Neural cell (in vitro differentiated cells): ENCODE data around the gene JADE2. TPM values are rescaled to one million over a fixed set of nuclear protein-coding genes. Genes with fewer than 3 reads are reported as not detected.

Experiments
- H2AFZ ChIP-seq: fragments of 200-600, 300-800 bp; sonication (generic), shearing (Covaris generic); 2 replicates; pipeline ENCODE4 v1.6.0; 2014; ENCODE audit warnings: low read depth, mild to moderate bottlenecking, antibody characterized with exemption, low read length, moderate library complexity
- H3F3A ChIP-seq: fragments of 200-600 bp; shearing (Covaris generic); 2 replicates; pipeline ENCODE4 v1.6.1; 2016; ENCODE audit warnings: mild to moderate bottlenecking, moderate library complexity, mixed read lengths, antibody characterized with exemption, low read length; ENCODE audit not compliant: insufficient read depth, poor library complexity, severe bottlenecking
- H3K27ac ChIP-seq: fragments of 200-600, 300-800 bp; sonication (generic), shearing (Covaris generic); 2 replicates; pipeline ENCODE4 v1.5.1; 2014; ENCODE audit warnings: mild to moderate bottlenecking, low read length, moderate library complexity
- H3K27me3 ChIP-seq: fragments of 300-800, 200-600 bp; sonication (generic), shearing (Covaris generic); 2 replicates; pipeline ENCODE4 v1.6.0; 2014; ENCODE audit warnings: mild to moderate bottlenecking, low read depth, low read length, moderate library complexity; ENCODE audit not compliant: insufficient read depth
- H3K36me3 ChIP-seq: fragments of 300-800, 200-600 bp; sonication (generic), shearing (Covaris generic); 2 replicates; pipeline ENCODE4 v1.5.1; 2014; ENCODE audit warnings: mild to moderate bottlenecking, antibody characterized with exemption, low read length, moderate library complexity; ENCODE audit not compliant: insufficient read depth
- H3K4me2 ChIP-seq: fragments of 300-800, 200-600 bp; sonication (generic), shearing (Covaris generic); 2 replicates; pipeline ENCODE4 v1.6.0; 2014; ENCODE audit warnings: mild to moderate bottlenecking, low read length
- H3K4me3 ChIP-seq: fragments of 300-800, 200-600 bp; sonication (generic), shearing (Covaris generic); 2 replicates; pipeline ENCODE4 v1.5.1; 2014; ENCODE audit warnings: mild to moderate bottlenecking, low read length, moderate library complexity
- H3K79me2 ChIP-seq: fragments of 200-600 bp; shearing (Covaris generic); replicated peaks from 2 replicates; pipeline ENCODE4 v1.6.0; 2014; ENCODE audit warnings: mild to moderate bottlenecking, low read length, moderate library complexity; ENCODE audit not compliant: insufficient read depth
- H3K9ac ChIP-seq: fragments of 300-800, 200-600 bp; sonication (generic), shearing (Covaris generic); 2 replicates; pipeline ENCODE4 v1.6.1; 2016; ENCODE audit warnings: mild to moderate bottlenecking, low read length, mixed read lengths
- H3K9me2 ChIP-seq: fragments of 200-600 bp; shearing (Covaris generic); 2 replicates; pipeline ENCODE4 v1.6.1; 2016; ENCODE audit warnings: mild to moderate bottlenecking, low read length, mixed read lengths; ENCODE audit not compliant: insufficient read depth
- H3K9me3 ChIP-seq: fragments of 200-600, 300-800 bp; sonication (generic), shearing (Covaris generic); 2 replicates; pipeline ENCODE4 v1.6.1; 2016; ENCODE audit warnings: mild to moderate bottlenecking, mixed run types, low read length, moderate library complexity, mixed read lengths
- H4K20me1 ChIP-seq: fragments of 200-600 bp; shearing (Covaris generic); 2 replicates; pipeline ENCODE4 v1.6.1; 2016; ENCODE audit warnings: mild to moderate bottlenecking, mixed run types; ENCODE audit not compliant: insufficient read depth
- EP300 ChIP-seq: fragments of 450-650 bp; conservative IDR thresholded peaks from 2 replicates; pipeline ENCODE4 v1.6.1; 2014; ENCODE audit warnings: antibody characterized with exemption, mild to moderate bottlenecking, moderate library complexity; ENCODE audit not compliant: poor library complexity, severe bottlenecking
- EZH2 ChIP-seq: fragments of 200-600, 300-800 bp; shearing (Covaris generic), sonication (generic); IDR thresholded peaks from 2 replicates; pipeline ENCODE4 v1.6.1; 2014; ENCODE audit warnings: antibody characterized with exemption, low read length, borderline replicate concordance, mild to moderate bottlenecking; ENCODE audit not compliant: insufficient read depth, poor library complexity, severe bottlenecking
- MXI1 ChIP-seq: fragments of 450-650 bp; conservative IDR thresholded peaks from 2 replicates; pipeline ENCODE4 v1.6.1; 2014; ENCODE audit warnings: antibody characterized with exemption, mild to moderate bottlenecking; ENCODE audit not compliant: poor library complexity, severe bottlenecking
- POLR2AphosphoS5 ChIP-seq: IDR thresholded peaks from 2 replicates; pipeline ENCODE4 v1.6.1; 2012
- RAD21 ChIP-seq: fragments of 450-650 bp; conservative IDR thresholded peaks from 2 replicates; pipeline ENCODE4 v1.6.1; 2014; ENCODE audit warnings: antibody characterized with exemption, mild to moderate bottlenecking, moderate library complexity
- SMC3 ChIP-seq: fragments of 450-650 bp; conservative IDR thresholded peaks from 2 replicates; pipeline ENCODE4 v1.6.1; 2014; ENCODE audit warnings: antibody characterized with exemption, mild to moderate bottlenecking, moderate library complexity; ENCODE audit not compliant: poor library complexity
- TAF1 ChIP-seq: IDR thresholded peaks from 2 replicates; pipeline ENCODE4 v1.6.1; 2012; ENCODE audit warnings: low read depth
- polyA plus RNA-seq: library from polyadenylated mRNA; depleted of rRNA; stranded (reverse); fragments of >200 nt; gene quantifications from 2 replicates; pipeline ENCODE4 v1.2.3, GENCODE V29; 2014
- TF ChIP-seq, protein P1 (sequence below): fragments of 450-650 bp; IDR thresholded peaks from 2 replicates; pipeline ENCODE4 v1.5.1; 2014; ENCODE audit warnings: antibody characterized with exemption, mild to moderate bottlenecking, moderate library complexity; ENCODE audit not compliant: poor library complexity, severe bottlenecking
- TF ChIP-seq, protein P2 (sequence below): IDR thresholded peaks from 2 replicates; pipeline ENCODE4 v1.6.1; 2012; ENCODE audit warnings: borderline replicate concordance

Gene JADE2
- polyA plus RNA-seq, 1 donor from 2014 or later = 1.9 TPM

DNA sequence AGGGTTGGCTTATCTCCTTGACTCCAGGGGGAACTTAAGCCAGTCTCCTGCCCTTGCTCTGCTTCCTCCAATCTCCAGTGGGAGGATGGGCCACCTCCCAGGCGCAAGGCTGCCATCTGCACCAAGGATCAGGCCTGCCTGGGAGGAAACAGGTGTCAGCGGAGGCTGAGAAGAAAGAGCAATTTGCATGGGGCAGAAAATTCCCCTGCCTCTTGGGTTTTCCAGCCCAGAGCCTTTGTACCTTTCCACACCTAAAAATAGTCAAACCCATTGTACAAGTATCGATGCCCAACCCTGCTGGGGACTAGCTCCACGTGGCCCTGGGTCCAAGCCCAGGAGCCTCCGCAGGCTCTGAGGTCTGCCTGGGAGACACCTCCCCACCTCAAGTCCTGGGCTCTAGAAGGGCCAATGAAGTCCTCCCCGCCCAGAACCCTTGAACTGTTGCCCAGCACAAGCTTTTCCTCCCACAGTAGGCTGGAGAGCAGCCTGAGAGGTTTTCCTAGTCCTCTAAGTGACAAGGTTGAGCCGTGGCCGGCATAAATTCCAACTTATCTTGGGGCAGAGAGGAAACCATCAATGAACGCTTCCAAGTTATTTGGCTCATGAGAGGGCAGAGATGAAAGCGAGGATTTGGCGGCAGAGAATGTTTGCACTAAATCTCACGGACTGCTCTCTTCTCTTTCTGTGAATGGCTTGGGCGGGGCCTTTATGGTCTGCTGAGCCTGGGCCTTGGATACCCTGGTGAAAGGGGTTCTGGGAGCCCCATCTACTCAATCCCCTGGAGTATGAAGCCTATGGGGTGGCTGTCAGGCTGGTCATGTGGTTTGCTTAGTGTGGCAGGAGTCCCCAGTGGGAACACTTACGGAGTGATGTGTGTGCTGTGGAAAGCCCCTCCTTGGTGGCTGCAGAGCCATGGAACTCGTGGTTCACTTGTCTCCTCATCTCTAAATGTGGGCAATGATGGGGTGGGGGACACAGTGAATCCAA is 15.6 kb downstream of the JADE2 start:
- Histone ChIP-seq H3K9me3 (no peaks in the 10 kb centered on the region), H3K36me3 (no peaks in the 10 kb centered on the region), H2AFZ (no peak overlapping the region), H3K79me2 (no peaks in the 10 kb centered on the region), H3K27me3 (no peaks in the 10 kb centered on the region), H3K4me2 (no peak overlapping the region), H3K4me3 (no peak overlapping the region), H3K9me2 (no peaks in the 10 kb centered on the region), H3K27ac (no peak overlapping the region), H3F3A (no peaks in the 10 kb centered on the region), H3K9ac (no peak overlapping the region), H4K20me1 (no peaks in the 10 kb centered on the region)
- no peak for TF ChIP-seq RAD21
- TF ChIP-seq SMC3 = no peak
- TF ChIP-seq MXI1 = no peak
- TF ChIP-seq, protein P1, sequence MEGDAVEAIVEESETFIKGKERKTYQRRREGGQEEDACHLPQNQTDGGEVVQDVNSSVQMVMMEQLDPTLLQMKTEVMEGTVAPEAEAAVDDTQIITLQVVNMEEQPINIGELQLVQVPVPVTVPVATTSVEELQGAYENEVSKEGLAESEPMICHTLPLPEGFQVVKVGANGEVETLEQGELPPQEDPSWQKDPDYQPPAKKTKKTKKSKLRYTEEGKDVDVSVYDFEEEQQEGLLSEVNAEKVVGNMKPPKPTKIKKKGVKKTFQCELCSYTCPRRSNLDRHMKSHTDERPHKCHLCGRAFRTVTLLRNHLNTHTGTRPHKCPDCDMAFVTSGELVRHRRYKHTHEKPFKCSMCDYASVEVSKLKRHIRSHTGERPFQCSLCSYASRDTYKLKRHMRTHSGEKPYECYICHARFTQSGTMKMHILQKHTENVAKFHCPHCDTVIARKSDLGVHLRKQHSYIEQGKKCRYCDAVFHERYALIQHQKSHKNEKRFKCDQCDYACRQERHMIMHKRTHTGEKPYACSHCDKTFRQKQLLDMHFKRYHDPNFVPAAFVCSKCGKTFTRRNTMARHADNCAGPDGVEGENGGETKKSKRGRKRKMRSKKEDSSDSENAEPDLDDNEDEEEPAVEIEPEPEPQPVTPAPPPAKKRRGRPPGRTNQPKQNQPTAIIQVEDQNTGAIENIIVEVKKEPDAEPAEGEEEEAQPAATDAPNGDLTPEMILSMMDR = no peak
- TF ChIP-seq TAF1 = no peak
- TF ChIP-seq EP300 = no peak
- TF ChIP-seq, protein P2, sequence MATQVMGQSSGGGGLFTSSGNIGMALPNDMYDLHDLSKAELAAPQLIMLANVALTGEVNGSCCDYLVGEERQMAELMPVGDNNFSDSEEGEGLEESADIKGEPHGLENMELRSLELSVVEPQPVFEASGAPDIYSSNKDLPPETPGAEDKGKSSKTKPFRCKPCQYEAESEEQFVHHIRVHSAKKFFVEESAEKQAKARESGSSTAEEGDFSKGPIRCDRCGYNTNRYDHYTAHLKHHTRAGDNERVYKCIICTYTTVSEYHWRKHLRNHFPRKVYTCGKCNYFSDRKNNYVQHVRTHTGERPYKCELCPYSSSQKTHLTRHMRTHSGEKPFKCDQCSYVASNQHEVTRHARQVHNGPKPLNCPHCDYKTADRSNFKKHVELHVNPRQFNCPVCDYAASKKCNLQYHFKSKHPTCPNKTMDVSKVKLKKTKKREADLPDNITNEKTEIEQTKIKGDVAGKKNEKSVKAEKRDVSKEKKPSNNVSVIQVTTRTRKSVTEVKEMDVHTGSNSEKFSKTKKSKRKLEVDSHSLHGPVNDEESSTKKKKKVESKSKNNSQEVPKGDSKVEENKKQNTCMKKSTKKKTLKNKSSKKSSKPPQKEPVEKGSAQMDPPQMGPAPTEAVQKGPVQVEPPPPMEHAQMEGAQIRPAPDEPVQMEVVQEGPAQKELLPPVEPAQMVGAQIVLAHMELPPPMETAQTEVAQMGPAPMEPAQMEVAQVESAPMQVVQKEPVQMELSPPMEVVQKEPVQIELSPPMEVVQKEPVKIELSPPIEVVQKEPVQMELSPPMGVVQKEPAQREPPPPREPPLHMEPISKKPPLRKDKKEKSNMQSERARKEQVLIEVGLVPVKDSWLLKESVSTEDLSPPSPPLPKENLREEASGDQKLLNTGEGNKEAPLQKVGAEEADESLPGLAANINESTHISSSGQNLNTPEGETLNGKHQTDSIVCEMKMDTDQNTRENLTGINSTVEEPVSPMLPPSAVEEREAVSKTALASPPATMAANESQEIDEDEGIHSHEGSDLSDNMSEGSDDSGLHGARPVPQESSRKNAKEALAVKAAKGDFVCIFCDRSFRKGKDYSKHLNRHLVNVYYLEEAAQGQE = no peak
- TF ChIP-seq POLR2AphosphoS5 = no peak
- no peak for TF ChIP-seq EZH2

DNA sequence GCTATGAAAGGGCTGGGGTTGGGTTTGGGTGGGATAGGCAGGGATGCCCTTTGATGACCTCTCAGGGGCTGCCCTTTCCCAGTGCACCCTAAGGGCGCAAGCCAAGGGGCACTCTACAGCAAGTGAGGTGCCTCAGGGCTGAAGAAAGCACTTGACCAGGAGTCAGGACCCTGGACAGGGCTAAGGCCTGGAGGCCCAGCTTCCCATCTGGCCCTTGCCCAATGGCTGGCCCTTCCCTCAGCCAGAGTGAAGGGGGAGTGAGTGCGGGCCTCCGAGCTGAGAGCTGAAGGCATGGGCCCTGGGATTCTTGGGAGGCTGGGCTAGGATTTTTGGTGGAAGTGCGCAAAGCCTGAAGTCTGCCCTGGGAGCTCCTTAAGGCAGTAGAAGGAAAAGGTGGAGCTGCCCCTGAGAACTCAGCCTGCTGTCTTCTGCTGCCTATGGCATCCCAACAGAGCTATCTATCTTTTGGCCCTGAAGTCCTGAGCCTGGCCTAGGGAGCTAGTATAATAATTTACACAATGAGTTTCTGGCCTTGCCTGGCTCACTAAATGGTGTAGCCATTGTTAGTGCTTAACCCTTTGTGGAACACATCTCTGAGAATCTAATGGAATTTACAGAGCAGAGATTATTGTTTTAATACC is 16.4 kb downstream of the JADE2 start:
- H3K27me3 ChIP-seq = no peaks in the 10 kb centered on the region
- H3K9ac ChIP-seq = no peak overlapping the region
- H4K20me1 ChIP-seq = no peaks in the 10 kb centered on the region
- TF ChIP-seq, protein P2 = no peak
- TF ChIP-seq EZH2 = no peak
- TF ChIP-seq TAF1 = no peak
- no peak for TF ChIP-seq SMC3
- no peak for TF ChIP-seq POLR2AphosphoS5
- no peak for TF ChIP-seq RAD21
- TF ChIP-seq, protein P1 = no peak
- no peak for TF ChIP-seq EP300
- TF ChIP-seq MXI1 = no peak
- no peaks in the 10 kb centered on the region for H3K79me2 ChIP-seq
- no peak overlapping the region for H2AFZ ChIP-seq
- H3K27ac ChIP-seq = no peak overlapping the region
- H3K4me3 ChIP-seq = no peak overlapping the region
- H3K9me3 ChIP-seq = no peaks in the 10 kb centered on the region
- no peaks in the 10 kb centered on the region for H3K9me2 ChIP-seq
- no peaks in the 10 kb centered on the region for H3K36me3 ChIP-seq
- H3F3A ChIP-seq = no peaks in the 10 kb centered on the region
- no peak overlapping the region for H3K4me2 ChIP-seq
